CD4-positive, alpha-beta T cell treated with Interleukin-15 for 1 hour (primary cell): Measurements from ENCODE around the gene SPOCK1.

Experiments used
- DNase-seq: peaks from one replicate; pipeline ENCODE4 v3.0.0-alpha.2; 2020

SPOCK1 gene

GRCh38 chr5:137055271-137055872 is 443.8 kb downstream of the SPOCK1 start:
- no peak for DNase-seq

- DNase-seq: no peak
These were observed 444.3 kb downstream of the SPOCK1 start for GRCh38 chr5:137054792-137055191.

- DNase-seq: no peak
These were observed 444.8 kb downstream of the SPOCK1 start for GRCh38 chr5:137054335-137054734.

- no peak for DNase-seq
These were observed 448.0 kb downstream of the SPOCK1 start for GRCh38 chr5:137051161-137051560.

GRCh38 chr5:137040641-137041340 is 458.3 kb downstream of the SPOCK1 start:
- no peak for DNase-seq

GRCh38 chr5:137040024-137040423 is 459.1 kb downstream of the SPOCK1 start:
- DNase-seq: no peak

GRCh38 chr5:137037848-137038247 is 461.3 kb downstream of the SPOCK1 start:
- no peak for DNase-seq

- no peak for DNase-seq
These were observed 462.5 kb downstream of the SPOCK1 start for GRCh38 chr5:137036640-137037039.

- DNase-seq: no peak
These were observed 463.6 kb downstream of the SPOCK1 start for GRCh38 chr5:137035480-137035878.

- DNase-seq: no peak
These were observed 464.2 kb downstream of the SPOCK1 start for GRCh38 chr5:137034764-137035479.

- DNase-seq: no peak
These were observed 464.9 kb downstream of the SPOCK1 start for GRCh38 chr5:137034213-137034612.

GRCh38 chr5:137032929-137033328 is 466.2 kb downstream of the SPOCK1 start:
- DNase-seq: no peak

GRCh38 chr5:137027758-137028157 is 471.4 kb downstream of the SPOCK1 start:
- DNase-seq: no peak

- DNase-seq: no peak
These were observed 472.8 kb downstream of the SPOCK1 start for GRCh38 chr5:137026296-137026695.

- no peak for DNase-seq
These were observed 475.1 kb downstream of the SPOCK1 start for GRCh38 chr5:137024044-137024443.

GRCh38 chr5:137023371-137023770 is 475.8 kb downstream of the SPOCK1 start:
- no peak for DNase-seq

- no peak for DNase-seq
These were observed 476.4 kb downstream of the SPOCK1 start for GRCh38 chr5:137022725-137023124.

- no peak for DNase-seq
These were observed 477.1 kb downstream of the SPOCK1 start for GRCh38 chr5:137022043-137022442.

GRCh38 chr5:137019229-137019628 is 479.9 kb downstream of the SPOCK1 start:
- DNase-seq: no peak

- no peak for DNase-seq
These were observed 482.3 kb downstream of the SPOCK1 start for GRCh38 chr5:137016783-137017324.

- no peak for DNase-seq
These were observed 483.5 kb downstream of the SPOCK1 start for GRCh38 chr5:137015540-137016116.

GRCh38 chr5:137014731-137015130 is 484.4 kb downstream of the SPOCK1 start:
- no peak for DNase-seq

- no peak for DNase-seq
These were observed 488.9 kb downstream of the SPOCK1 start for GRCh38 chr5:137010226-137010625.
